Astrocyte (in vitro differentiated cells and primary cell): ENCODE results near the gene SBF2.

ENCODE experiments used
- EZH2 ChIP-seq: IDR thresholded peaks from 2 replicates; pipeline ENCODE4 v1.6.1; 2012; ENCODE audit warnings: mild to moderate bottlenecking, low read length, inconsistent platforms; ENCODE audit not compliant: insufficient read depth
- TF ChIP-seq, protein P1 (sequence below): IDR thresholded peaks from 2 replicates; pipeline ENCODE4 v1.5.1; 2011; ENCODE audit warnings: low read depth, mild to moderate bottlenecking, inconsistent platforms, low read length, moderate library complexity; ENCODE audit not compliant: insufficient read depth

DNA sequence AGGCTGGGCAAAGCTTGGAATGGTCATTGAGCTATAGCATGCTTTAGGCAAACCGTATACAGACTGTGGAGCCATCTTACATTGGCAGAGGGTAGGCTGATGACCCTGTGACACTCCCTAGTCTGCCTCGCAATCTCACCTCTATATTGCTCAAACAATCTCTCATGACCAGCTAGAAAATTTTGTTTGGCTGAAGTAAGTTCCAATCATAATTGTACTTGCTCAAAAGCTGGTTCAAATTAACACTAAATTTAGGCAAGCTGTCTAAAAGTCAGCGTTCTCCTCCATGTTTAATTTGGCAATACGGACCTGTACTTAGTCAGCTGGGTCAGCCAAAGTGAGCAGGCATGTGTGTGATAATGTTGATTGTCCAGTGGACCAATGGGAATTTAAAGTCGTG, 497.2 kb downstream of the SBF2 start:
- TF ChIP-seq, protein P1, sequence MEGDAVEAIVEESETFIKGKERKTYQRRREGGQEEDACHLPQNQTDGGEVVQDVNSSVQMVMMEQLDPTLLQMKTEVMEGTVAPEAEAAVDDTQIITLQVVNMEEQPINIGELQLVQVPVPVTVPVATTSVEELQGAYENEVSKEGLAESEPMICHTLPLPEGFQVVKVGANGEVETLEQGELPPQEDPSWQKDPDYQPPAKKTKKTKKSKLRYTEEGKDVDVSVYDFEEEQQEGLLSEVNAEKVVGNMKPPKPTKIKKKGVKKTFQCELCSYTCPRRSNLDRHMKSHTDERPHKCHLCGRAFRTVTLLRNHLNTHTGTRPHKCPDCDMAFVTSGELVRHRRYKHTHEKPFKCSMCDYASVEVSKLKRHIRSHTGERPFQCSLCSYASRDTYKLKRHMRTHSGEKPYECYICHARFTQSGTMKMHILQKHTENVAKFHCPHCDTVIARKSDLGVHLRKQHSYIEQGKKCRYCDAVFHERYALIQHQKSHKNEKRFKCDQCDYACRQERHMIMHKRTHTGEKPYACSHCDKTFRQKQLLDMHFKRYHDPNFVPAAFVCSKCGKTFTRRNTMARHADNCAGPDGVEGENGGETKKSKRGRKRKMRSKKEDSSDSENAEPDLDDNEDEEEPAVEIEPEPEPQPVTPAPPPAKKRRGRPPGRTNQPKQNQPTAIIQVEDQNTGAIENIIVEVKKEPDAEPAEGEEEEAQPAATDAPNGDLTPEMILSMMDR, result no peak
- no peak for TF ChIP-seq EZH2
